Measurements from ENCODE around the gene NRXN3. TPM values are rescaled to one million over a fixed set of nuclear protein-coding genes. Genes with fewer than 3 reads are reported as not detected.
A peak's percentile ranks its signal among the peaks of the same experiment; 100 is the strongest.

NRXN3 gene
- total RNA-seq, 2 experiments from 2014 or later, result not detected

DNA sequence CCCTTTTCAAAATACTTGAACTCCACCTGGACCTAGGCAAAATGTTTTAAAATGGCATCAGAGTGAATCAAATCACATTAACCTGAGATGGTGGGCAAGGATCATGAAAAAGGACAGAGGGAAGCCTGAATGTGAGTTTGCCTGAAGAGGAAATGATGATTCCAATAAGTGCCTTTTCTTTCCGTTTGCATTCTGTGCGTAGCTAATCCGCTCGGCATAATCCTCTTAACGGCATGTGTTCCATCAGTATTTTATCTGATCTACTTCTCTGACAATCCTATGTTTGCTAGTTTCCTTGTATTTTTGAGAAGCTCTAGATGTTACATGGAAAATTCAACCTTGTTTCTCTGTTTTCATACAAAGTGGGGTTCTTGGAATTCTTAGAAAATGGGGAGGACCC is 354.6 kb downstream of the NRXN3 start:
- Histone ChIP-seq H3K79me2 (ENCODE audit: insufficient read depth, low read depth, low read length) (no peaks in the 10 kb centered on the region), H3K36me3 (ENCODE audit: insufficient read depth, low read length) (no peaks in the 10 kb centered on the region), H3K9me3 (ENCODE audit: low read length) (no peaks in the 10 kb centered on the region), H3K4me1 (ENCODE audit: insufficient read depth, low read length, poor library complexity, severe bottlenecking) (no peaks in the 10 kb centered on the region), H4K20me1 (ENCODE audit: insufficient read depth, low read length) (no peaks in the 10 kb centered on the region), H3K27ac (ENCODE audit: low read depth, low read length, poor library complexity, severe bottlenecking) (no peak overlapping the region), H2AFZ (ENCODE audit: low read length) (no peak overlapping the region), H3K9me2 (ENCODE audit: insufficient read depth, low read length) (no peaks in the 10 kb centered on the region), H3K4me2 (ENCODE audit: low read length) (no peak overlapping the region), H3K4me3 (ENCODE audit: low read depth, low read length, poor library complexity, severe bottlenecking) (no peak overlapping the region)
- CTCF ChIA-PET (ENCODE audit: unreplicated experiment), result no interaction called here
- TF ChIP-seq, protein P1, sequence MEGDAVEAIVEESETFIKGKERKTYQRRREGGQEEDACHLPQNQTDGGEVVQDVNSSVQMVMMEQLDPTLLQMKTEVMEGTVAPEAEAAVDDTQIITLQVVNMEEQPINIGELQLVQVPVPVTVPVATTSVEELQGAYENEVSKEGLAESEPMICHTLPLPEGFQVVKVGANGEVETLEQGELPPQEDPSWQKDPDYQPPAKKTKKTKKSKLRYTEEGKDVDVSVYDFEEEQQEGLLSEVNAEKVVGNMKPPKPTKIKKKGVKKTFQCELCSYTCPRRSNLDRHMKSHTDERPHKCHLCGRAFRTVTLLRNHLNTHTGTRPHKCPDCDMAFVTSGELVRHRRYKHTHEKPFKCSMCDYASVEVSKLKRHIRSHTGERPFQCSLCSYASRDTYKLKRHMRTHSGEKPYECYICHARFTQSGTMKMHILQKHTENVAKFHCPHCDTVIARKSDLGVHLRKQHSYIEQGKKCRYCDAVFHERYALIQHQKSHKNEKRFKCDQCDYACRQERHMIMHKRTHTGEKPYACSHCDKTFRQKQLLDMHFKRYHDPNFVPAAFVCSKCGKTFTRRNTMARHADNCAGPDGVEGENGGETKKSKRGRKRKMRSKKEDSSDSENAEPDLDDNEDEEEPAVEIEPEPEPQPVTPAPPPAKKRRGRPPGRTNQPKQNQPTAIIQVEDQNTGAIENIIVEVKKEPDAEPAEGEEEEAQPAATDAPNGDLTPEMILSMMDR (conservative IDR thresholded peaks at IDR 0.05; ENCODE audit: low read length), result no peak
- POLR2A ChIA-PET, result no interaction called here
- no TSS peak for BruUV-seq (replicated peaks)
- intact Hi-C loops (cut with micrococcal nuclease; ENCODE audit: unreplicated experiment), result no loop called here
- DNase-seq (ENCODE audit: low spot score), result no peak

DNA sequence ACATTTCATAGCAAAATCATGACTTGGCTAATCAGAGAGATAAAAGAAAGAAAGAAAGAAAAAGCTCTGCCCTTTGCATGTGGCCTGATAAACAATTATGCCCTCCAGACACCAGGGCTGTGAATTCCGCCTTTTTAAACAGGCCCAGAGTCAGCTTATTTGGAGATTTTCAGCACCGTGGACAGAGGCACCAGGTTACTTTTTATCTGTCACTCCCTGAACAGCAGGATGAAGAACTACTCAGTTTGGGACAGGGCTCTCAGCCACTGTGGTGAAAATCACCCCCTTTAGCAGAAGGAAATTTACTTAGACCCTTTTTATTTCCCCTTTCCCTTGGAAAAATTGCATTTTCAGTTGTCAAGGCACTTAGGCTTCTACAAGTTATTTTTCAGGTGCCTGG is 359.9 kb downstream of the NRXN3 start:
- no peak overlapping the region for H3K4me2 ChIP-seq (ENCODE audit: low read length)
- no peaks in the 10 kb centered on the region for H4K20me1 ChIP-seq (ENCODE audit: insufficient read depth, low read length)
- peak; percentile 30 for DNase-seq (ENCODE audit: low spot score)
- H3K27ac ChIP-seq (ENCODE audit: low read depth, low read length, poor library complexity, severe bottlenecking), result no peak overlapping the region
- intact Hi-C loops (cut with micrococcal nuclease; ENCODE audit: unreplicated experiment), result no loop called here
- no peaks in the 10 kb centered on the region for H3K79me2 ChIP-seq (ENCODE audit: insufficient read depth, low read depth, low read length)
- no peak for TF ChIP-seq EZH2phosphoT487 (IDR thresholded peaks at IDR 0.05; ENCODE audit: borderline replicate concordance, low read depth, low read length)
- no peaks in the 10 kb centered on the region for H3K36me3 ChIP-seq (ENCODE audit: insufficient read depth, low read length)
- BruUV-seq (replicated peaks), result no TSS peak
- no peak overlapping the region for H2AFZ ChIP-seq (ENCODE audit: low read length)
- H3K9me2 ChIP-seq (ENCODE audit: insufficient read depth, low read length), result no peaks in the 10 kb centered on the region
- H3K4me1 ChIP-seq (ENCODE audit: insufficient read depth, low read length, poor library complexity, severe bottlenecking), result no peaks in the 10 kb centered on the region
- ChIA-PET POLR2A (interaction anchor here (0.6 kb wide), 1 partner anchor 933 kb away, joined by 3 read pairs; no protein-coding TSS in a partner anchor), CTCF (ENCODE audit: unreplicated experiment) (no interaction called here)
- H3K9me3 ChIP-seq (ENCODE audit: low read length), result no peaks in the 10 kb centered on the region
- no peak overlapping the region for H3K4me3 ChIP-seq (ENCODE audit: low read depth, low read length, poor library complexity, severe bottlenecking)

DNA sequence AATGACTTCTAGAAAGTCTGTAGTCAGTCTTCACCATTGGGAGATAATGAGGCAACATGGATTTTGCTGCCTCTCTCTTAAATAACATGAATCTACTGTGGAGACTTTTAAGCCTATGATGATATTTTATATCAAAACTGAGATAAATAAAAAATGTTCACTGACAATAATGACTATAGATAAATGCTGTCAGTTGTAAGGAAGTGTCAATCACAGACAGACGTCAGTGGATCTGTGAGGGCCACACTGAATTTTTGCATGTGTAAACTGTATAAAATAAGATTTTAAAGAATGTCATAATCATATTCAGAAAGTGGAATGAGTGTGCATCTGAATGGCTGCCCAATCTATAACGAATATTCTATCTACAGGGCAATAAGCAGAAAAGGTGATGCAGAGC is 364.0 kb downstream of the NRXN3 start:
- Histone ChIP-seq H3K9me3 (ENCODE audit: low read length) (no peaks in the 10 kb centered on the region), H2AFZ (ENCODE audit: low read length) (no peak overlapping the region), H4K20me1 (ENCODE audit: insufficient read depth, low read length) (no peaks in the 10 kb centered on the region), H3K36me3 (ENCODE audit: insufficient read depth, low read length) (no peaks in the 10 kb centered on the region), H3K4me2 (ENCODE audit: low read length) (no peak overlapping the region), H3K79me2 (ENCODE audit: insufficient read depth, low read depth, low read length) (no peaks in the 10 kb centered on the region), H3K9me2 (ENCODE audit: insufficient read depth, low read length) (no peaks in the 10 kb centered on the region), H3K4me1 (ENCODE audit: insufficient read depth, low read length, poor library complexity, severe bottlenecking) (no peaks in the 10 kb centered on the region), H3K4me3 (ENCODE audit: low read depth, low read length, poor library complexity, severe bottlenecking) (no peak overlapping the region), H3K27ac (ENCODE audit: low read depth, low read length, poor library complexity, severe bottlenecking) (no peak overlapping the region)
- TF ChIP-seq, protein P1 (conservative IDR thresholded peaks at IDR 0.05; ENCODE audit: low read length), result no peak
- no peak for TF ChIP-seq EZH2phosphoT487 (IDR thresholded peaks at IDR 0.05; ENCODE audit: borderline replicate concordance, low read depth, low read length)
- no peak for DNase-seq (ENCODE audit: low spot score)
- CTCF ChIA-PET (ENCODE audit: unreplicated experiment), result no interaction called here
- BruUV-seq (replicated peaks), result no TSS peak
- intact Hi-C loops (cut with micrococcal nuclease; ENCODE audit: unreplicated experiment), result no loop called here
- POLR2A ChIA-PET, result no interaction called here
